Aorta (tissue), 5 donors: ENCODE results near the gene NSMCE4A. TPM values are rescaled to one million over a fixed set of nuclear protein-coding genes. Genes with fewer than 3 reads are reported as not detected.
A peak's percentile ranks its signal among the peaks of the same experiment; 100 is the strongest.
"Not testable (repeated sequence)": the region's sequence is repeated elsewhere in the genome, so short reads cannot be mapped to it uniquely, and the experiment has no call there.

Source experiments
- ATAC-seq: fragments of 200-7000 bp; cut with Tn5 transposase; one replicate; pipeline ENCODE4 v1.9.1; 2022; ENCODE audit warnings: moderate library complexity; ENCODE audit not compliant: low FRiP score
- DNase-seq, 2 donors: peaks; one replicate each; pipeline ENCODE4 v3.0.0-alpha.2; 2020
- H3K27ac ChIP-seq, 2 donors: one replicate each; pipeline ENCODE4 v1.5.1; 2013; ENCODE audit warnings: low read length in 2 of 2, mild to moderate bottlenecking in 2 of 2, moderate library complexity in 2 of 2, control low read depth in 1 of 2, inconsistent platforms in 1 of 2, low read depth in 1 of 2
- H3K27me3 ChIP-seq, 2 donors: one replicate each; pipeline ENCODE4 v1.6.1; 2013; ENCODE audit warnings: control low read depth in 1 of 2, low read length in 1 of 2, mild to moderate bottlenecking in 1 of 2, moderate library complexity in 1 of 2; ENCODE audit not compliant: insufficient read depth in 2 of 2, control insufficient read depth in 1 of 2
- H3K36me3 ChIP-seq, 2 donors: one replicate each; pipeline ENCODE4 v1.6.1; 2013; ENCODE audit warnings: control low read depth in 1 of 2, low read length in 1 of 2, mild to moderate bottlenecking in 1 of 2; ENCODE audit not compliant: insufficient read depth in 2 of 2, control insufficient read depth in 1 of 2
- H3K4me1 ChIP-seq, 2 donors: one replicate each; pipeline ENCODE4 v1.6.1; 2013; ENCODE audit warnings: low read length in 2 of 2, control low read depth in 1 of 2, mild to moderate bottlenecking in 1 of 2, moderate library complexity in 1 of 2; ENCODE audit not compliant: insufficient read depth in 2 of 2, control insufficient read depth in 1 of 2
- H3K4me3 ChIP-seq, 2 donors: one replicate each; pipeline ENCODE4 v1.5.1; 2013; ENCODE audit warnings: low read length in 2 of 2, control low read depth in 1 of 2, mild to moderate bottlenecking in 1 of 2
- H3K9me3 ChIP-seq: one replicate; pipeline ENCODE4 v1.6.1; 2013; ENCODE audit warnings: mild to moderate bottlenecking, low read length; ENCODE audit not compliant: control insufficient read depth
- WGBS, 2 donors: extraction: QIAGEN DNeasy Blood & Tissue Kit; methylation state at CpG; one replicate each; pipeline ENCODE4 v1.1.7; 2013; 5-methylcytosine and 5-hydroxymethylcytosine counted together
- intact Hi-C, 2 donors: fragments of 100-400 bp; cut with DNase I; formaldehyde crosslinking; loops; one replicate each; pipeline versions ENCODE4 v1.14.2 to v1.15.0; 2022
- polyA plus RNA-seq, 2 donors: library from polyadenylated mRNA; stranded (reverse); fragments of 200-250 nt; gene quantifications; one replicate each; pipeline ENCODE4 v1.2.3, GENCODE V29; 2013
- total RNA-seq, 2 donors: library from RNA; stranded (reverse); fragmentation: NEBNext Ultra II Directional; extraction: Animal tissue kit (Norgen Biotek cat#: 25700); gene quantifications; one replicate each; pipeline ENCODE4 v1.2.1, GENCODE V29; 2021
- donor health status: healthy with polysubstance abuse.
- donor health status: Bipolar disorder and iron deficiency.
- donor health status: DM: no; HTN: no; CAD: no.
- donor health status: DM: no; HTN: no; CAD: no.
- donor health status: DM: yes; HTN: yes; CAD: no.

The NSMCE4A gene
- total and polyA plus RNA-seq, 4 donors = 25.0 to 84.9 (median 43.5) TPM

DNA sequence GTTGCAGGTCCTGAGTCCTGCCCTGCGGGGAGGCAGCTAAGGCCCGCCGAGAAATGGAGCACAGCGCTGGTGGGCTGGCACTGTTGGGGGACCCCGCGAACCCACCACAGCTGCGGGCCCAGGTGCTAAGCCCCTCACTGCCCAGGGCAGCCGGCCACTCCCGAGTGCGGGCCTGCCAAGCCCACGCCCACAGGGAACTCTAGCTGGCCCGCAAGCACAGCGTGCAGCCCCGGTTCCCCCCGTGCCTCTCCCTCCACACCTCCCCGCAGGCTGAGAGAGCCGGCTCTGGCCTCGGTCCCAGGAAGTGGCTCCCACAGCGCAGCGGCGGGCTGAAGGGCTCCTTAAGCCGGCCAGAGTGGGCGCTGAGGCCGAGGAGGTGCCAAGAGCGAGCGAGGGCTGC, 3.5 kb upstream of the NSMCE4A start:
- DNase-seq = no peak
- Histone ChIP-seq H3K27me3 (no peaks in the 10 kb centered on the region), H3K27ac (no peak overlapping the region), H3K36me3 (no peaks in the 10 kb centered on the region), H3K4me3 (no peak overlapping the region), H3K9me3 (no peaks in the 10 kb centered on the region), H3K4me1 (no peaks in the 10 kb centered on the region)
- ATAC-seq = no peak
- 92 to 94% methylated on average over 26 of the region's 26 CpGs for WGBS, 2 donors
- intact Hi-C loops = no loop called here

DNA sequence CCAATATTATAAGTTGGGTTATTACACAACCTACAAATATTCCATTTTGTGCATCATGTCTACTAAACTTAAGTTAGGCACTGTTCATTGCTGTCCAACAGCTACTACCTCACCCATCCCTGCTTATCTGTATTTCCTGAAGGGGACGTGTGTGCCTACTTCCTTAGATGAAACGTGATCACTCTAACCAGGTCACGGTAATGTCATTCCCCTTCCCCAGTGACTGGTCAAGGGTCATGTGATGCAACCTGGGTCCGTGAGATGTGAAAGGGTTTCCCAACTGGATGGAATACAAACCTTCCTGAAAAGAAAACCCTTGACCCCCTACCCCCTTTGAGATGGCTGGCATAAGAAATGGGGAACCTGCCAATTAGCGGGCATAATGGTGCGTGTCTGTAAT, 1.6 kb upstream of the NSMCE4A start:
- no peaks in the 10 kb centered on the region for H3K4me1 ChIP-seq
- no peak for ATAC-seq
- intact Hi-C loops = no loop called here

DNA sequence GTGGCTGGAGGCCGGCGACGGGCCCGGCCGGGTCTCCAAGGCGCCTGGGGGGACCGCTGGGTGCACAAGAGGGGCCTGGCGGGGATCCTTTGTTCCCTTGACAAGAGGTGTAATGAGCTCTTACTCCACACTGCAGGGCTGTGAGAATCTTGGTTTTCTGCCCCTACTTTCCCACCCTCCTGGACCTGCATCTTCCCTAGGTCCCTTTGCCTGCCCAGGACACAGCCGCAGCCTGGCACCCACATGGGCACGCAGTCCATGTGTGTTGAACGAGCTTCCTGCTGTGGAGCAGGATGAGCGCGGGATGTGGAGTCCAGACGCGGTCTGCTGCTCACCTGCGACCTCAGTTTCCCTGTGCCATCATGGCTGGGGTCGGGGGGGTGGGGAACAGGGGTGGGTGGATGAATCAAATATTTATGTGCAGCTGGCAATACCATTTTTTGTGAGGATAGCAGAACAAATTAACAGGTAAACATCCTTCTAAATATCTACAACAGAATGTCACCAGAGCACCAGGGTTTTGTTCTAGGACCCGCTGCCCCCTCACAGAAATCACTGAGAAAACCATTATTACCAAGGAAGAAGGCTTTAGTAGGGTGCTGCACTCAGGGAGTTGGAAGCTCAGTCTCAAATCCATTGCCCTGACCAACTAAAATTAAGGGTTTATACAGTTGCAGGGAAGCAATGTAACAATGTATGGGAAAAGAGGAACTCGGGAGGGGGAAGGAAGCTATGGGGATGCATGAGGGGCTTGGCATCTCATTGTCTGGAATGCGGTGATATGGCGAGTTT, 474 bp upstream of the NSMCE4A start:
- Histone ChIP-seq H3K4me3 (peak overlapping the region; percentile 69 to 80), H3K36me3 (peaks cover 0 to under 1% of the 10 kb centered on the region in 2 donors), H3K4me1 (no peaks in the 10 kb centered on the region), H3K27ac (peak overlapping the region; percentile 46 to 73), H3K9me3 (no peaks in the 10 kb centered on the region), H3K27me3 (no peaks in the 10 kb centered on the region)
- WGBS, 2 donors = 30 to 32% methylated on average over 20 to 21 of the region's 21 CpGs
- no peak for DNase-seq
- intact Hi-C loops = loop anchor here in 1 of 2 donors (2.0 kb wide), 2 partner anchors 47 to 75 kb away; partner anchors contain the start of gene ATE1
- ATAC-seq = peak; percentile 48

More for the DNA sequence above, 1.6 kb upstream of the NSMCE4A start:
- no peaks in the 10 kb centered on the region for H3K27me3 ChIP-seq
- no peak overlapping the region for H3K27ac ChIP-seq
- H3K4me3 ChIP-seq = no peak overlapping the region
- H3K9me3 ChIP-seq = no peaks in the 10 kb centered on the region
- DNase-seq = no peak
- 94% methylated on average over 6 of the region's 6 CpGs for WGBS, 2 donors
- H3K36me3 ChIP-seq = no peaks in the 10 kb centered on the region

DNA sequence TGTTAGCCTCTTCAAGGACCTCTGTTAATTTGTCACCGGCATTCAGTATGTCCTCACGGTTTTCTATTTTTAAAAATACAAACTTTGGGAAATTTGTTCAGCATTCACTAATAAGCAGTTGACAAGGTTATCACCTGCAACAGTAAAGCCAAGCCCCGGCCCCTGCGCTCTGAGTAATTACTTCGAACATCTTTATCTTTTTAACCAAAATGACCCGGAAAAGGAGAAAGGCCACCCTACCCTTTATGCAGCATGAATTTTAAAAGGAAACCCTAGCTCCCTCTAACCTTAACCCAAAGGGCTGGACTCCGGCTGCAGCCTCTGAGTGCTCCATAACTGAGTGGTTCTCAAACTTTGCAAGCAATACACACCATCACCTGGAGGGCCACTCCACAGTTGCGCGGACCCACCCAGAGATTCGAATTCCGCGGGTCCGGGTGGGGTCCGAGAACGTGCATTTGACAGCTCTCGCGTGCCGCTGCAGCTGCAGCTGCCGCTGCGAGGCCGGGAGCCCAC, 940 bp downstream of the NSMCE4A start:
- Histone ChIP-seq H3K4me3 (peak overlapping the region; percentile 69 to 80), H3K36me3 (peaks cover 0 to 2% of the 10 kb centered on the region in 2 donors), H3K9me3 (no peaks in the 10 kb centered on the region), H3K27ac (peak overlapping the region in 1 of 2 donors; percentile 21), H3K4me1 (no peaks in the 10 kb centered on the region), H3K27me3 (no peaks in the 10 kb centered on the region)
- DNase-seq (no peak), ATAC-seq (peak; percentile 2)
- WGBS, 2 donors = 4% methylated on average over 21 of the region's 21 CpGs
- intact Hi-C loops = loop anchor here in 1 of 2 donors (2.0 kb wide), 2 partner anchors 45 to 77 kb away; partner anchors contain the start of gene ATE1

DNA sequence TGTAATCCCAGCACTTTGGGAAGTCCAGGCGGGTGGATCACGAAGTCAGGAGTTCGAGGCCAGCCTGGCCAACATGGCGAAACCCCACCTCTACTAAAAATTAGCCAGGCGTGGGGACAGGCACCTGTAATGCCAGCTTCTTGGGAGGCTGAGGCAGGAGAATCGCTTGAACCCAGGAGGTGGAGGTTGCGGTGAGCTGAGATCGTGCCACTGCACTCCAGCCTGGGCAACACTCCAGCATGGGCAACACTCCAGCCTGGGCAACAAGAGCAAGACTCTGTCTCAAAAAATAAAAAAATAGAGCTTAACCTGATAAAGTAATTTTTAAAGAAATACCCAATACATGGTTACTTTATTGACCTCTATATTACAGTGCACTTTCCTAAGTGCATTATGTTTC, 5.9 kb downstream of the NSMCE4A start:
- intact Hi-C loops = not testable (repeated sequence)

DNA sequence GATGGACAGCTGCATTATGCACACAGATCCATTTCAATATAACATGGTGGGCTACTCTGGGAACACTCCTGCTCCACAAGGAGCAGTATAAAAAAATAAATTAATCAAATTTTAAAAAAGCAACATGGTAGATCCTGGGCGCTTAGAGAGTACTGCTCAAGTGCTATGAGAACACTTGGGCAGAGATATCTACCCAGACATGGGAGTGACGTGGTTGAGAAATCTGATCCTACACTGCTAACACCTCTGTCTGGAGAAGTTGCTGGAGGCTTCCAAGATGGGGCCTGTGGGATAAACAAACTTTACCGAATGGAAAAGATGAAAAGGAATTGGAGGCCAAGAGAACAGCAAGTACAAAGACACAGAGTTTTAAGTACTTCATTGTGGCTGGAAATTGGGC, 9.0 kb downstream of the NSMCE4A start:
- H3K4me1 ChIP-seq = no peaks in the 10 kb centered on the region
- 88 to 90% methylated on average over 3 of the region's 3 CpGs for WGBS, 2 donors
- H3K9me3 ChIP-seq = no peaks in the 10 kb centered on the region
- H3K27ac ChIP-seq = no peak overlapping the region
- H3K36me3 ChIP-seq = peaks cover 0 to 13% of the 10 kb centered on the region in 2 donors
- H3K4me3 ChIP-seq = no peak overlapping the region
- ATAC-seq (no peak), DNase-seq (no peak)
- intact Hi-C loops = no loop called here
- no peaks in the 10 kb centered on the region for H3K27me3 ChIP-seq

More for the DNA sequence above, 5.9 kb downstream of the NSMCE4A start:
- WGBS, 2 donors = 64 to 67% methylated on average over 8 of the region's 8 CpGs
- H3K36me3 ChIP-seq = peaks cover 0 to 11% of the 10 kb centered on the region in 2 donors
- H3K4me1 ChIP-seq, DNase-seq, H3K27me3 ChIP-seq, H3K9me3 ChIP-seq, H3K27ac ChIP-seq, ATAC-seq, H3K4me3 ChIP-seq: not testable (repeated sequence)

DNA sequence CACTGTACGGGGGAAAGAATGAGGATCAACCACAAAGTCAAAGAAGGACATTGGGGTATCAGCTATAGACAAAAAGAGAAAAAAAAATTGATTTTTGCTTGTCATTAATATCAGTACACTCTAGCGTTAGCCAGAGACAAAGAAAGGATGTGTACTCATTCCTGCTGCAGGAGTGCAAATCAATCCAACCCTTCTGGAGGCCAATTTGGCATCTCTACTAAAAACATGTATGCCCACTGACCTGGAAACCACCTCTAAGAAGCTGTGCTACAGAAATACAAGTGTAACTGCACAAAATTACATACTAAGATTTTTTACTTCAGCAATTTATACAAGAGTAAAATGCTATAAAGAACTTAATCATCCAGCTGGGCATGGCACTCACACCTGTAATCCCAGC, 13.6 kb downstream of the NSMCE4A start:
- 89 to 91% methylated on average over 2 of the region's 2 CpGs for WGBS, 2 donors
- ATAC-seq (no peak), DNase-seq (no peak)
- Histone ChIP-seq H3K27me3 (no peaks in the 10 kb centered on the region), H3K4me3 (no peak overlapping the region), H3K27ac (no peak overlapping the region), H3K4me1 (no peaks in the 10 kb centered on the region), H3K36me3 (peaks cover 2 to 11% of the 10 kb centered on the region in 2 donors), H3K9me3 (no peaks in the 10 kb centered on the region)
- intact Hi-C loops = no loop called here

DNA sequence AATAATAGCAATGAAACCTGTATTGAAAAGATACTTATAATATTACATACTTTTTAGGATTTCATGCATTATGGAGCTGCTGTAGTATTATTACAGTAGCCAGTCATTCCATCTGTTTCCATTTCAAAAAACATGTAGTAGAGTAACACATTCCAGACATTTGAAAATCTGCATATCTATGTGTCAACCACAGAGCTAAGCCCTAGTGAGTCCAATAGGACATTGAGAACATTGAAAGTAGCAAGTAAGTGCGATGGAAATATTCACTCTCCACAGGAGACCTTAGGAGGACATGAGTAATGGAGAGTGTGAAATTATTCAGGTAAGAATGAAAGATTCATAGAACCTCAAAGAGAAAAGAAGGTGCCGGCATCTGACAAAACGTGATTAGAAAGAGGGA, 15.3 kb downstream of the NSMCE4A start:
- H3K36me3 ChIP-seq = peaks cover 3 to 10% of the 10 kb centered on the region in 2 donors
- no peak for DNase-seq
- no peaks in the 10 kb centered on the region for H3K4me1 ChIP-seq
- intact Hi-C loops = no loop called here
- no peaks in the 10 kb centered on the region for H3K27me3 ChIP-seq
- ATAC-seq = no peak
- H3K27ac ChIP-seq = no peak overlapping the region
- no peaks in the 10 kb centered on the region for H3K9me3 ChIP-seq
- H3K4me3 ChIP-seq = no peak overlapping the region
- WGBS, 2 donors = 83 to 84% methylated on average over 3 of the region's 3 CpGs
